Transverse colon (tissue), 4 donors: ENCODE measurements around the gene MEX3A. TPM values are rescaled to one million over a fixed set of nuclear protein-coding genes. Genes with fewer than 3 reads are reported as not detected.
A peak's percentile ranks its signal among the peaks of the same experiment; 100 is the strongest.

Source experiments
- DNase-seq: peaks from one replicate; pipeline ENCODE4 v3.0.0-alpha.2; 2019
- H3K27ac ChIP-seq, 4 donors: fragments of 200-600 bp; sonication (generic); 2 replicates each; pipeline ENCODE4 v1.5.1; 2016 to 2018; ENCODE audit warnings: inconsistent platforms in 4 of 4
- H3K27me3 ChIP-seq: fragments of 200-600 bp; sonication (generic); 2 replicates; pipeline ENCODE4 v1.5.1; 2017; ENCODE audit warnings: inconsistent platforms
- H3K36me3 ChIP-seq, 4 donors: fragments of 200-600 bp; sonication (generic); 2 replicates each; pipeline ENCODE4 v1.5.1; 2017 to 2019; ENCODE audit warnings: inconsistent platforms in 4 of 4
- H3K4me1 ChIP-seq, 4 donors: fragments of 200-600 bp; sonication (generic); 2 replicates each; pipeline ENCODE4 v1.5.1; 2017 to 2020; ENCODE audit warnings: inconsistent platforms in 4 of 4
- H3K4me3 ChIP-seq, 4 donors: fragments of 200-600 bp; sonication (generic); 1 replicate in 1 of 4; 2 replicates in 3 of 4; pipeline versions ENCODE4 v1.5.1 to v1.6.1; 2017 to 2019; ENCODE audit warnings: inconsistent platforms in 4 of 4
- H3K9me3 ChIP-seq, 2 donors: fragments of 200-600 bp; sonication (generic); 2 replicates each; pipeline ENCODE4 v1.5.1; 2017 to 2019; ENCODE audit warnings: inconsistent platforms in 2 of 2
- EP300 ChIP-seq: sonication (generic); formaldehyde crosslinking; IDR thresholded peaks from one replicate; pipeline ENCODE4 v1.6.1; 2017; ENCODE audit warnings: antibody characterized with exemption, low read depth
- POLR2A ChIP-seq: fragments of 450-650 bp; IDR thresholded peaks from one replicate; pipeline ENCODE4 v1.6.1; 2016; ENCODE audit warnings: antibody characterized with exemption, mild to moderate bottlenecking, moderate library complexity
- POLR2AphosphoS5 ChIP-seq, 3 donors: sonication (generic); formaldehyde crosslinking; IDR thresholded peaks; one replicate each; pipeline ENCODE4 v1.6.1; 2016; ENCODE audit warnings: antibody characterized with exemption in 3 of 3
- WGBS, 2 donors: methylation state at CpG; one replicate each; pipeline ENCODE4 v1.1.5; 2018; ENCODE audit warnings: low coverage in 1 of 2; 5-methylcytosine and 5-hydroxymethylcytosine counted together
- in situ Hi-C, 4 donors: fragments of 200-750 bp; cut with MboI; loops; one replicate each; pipeline versions ENCODE4 v1.15.0 to v1.15.1; 2017; ENCODE audit warnings: low sequenced_read_pairs in 3 of 4, low pct_ligation_motif_present in 1 of 4, low pct_unique_long_range_greater_than_20kb in 1 of 4
- intact Hi-C: fragments of 100-400 bp; cut with DNase I; formaldehyde crosslinking; loops from one replicate; pipeline ENCODE4 v1.15.1; 2023; ENCODE audit warnings: low total_unique reads
- total RNA-seq, 4 donors: library from RNA; depleted of rRNA; stranded (reverse); fragments of >200 nt; gene quantifications; one replicate each; pipeline ENCODE4 v1.1.0, GENCODE V29; 2016
- TF ChIP-seq, protein P1 (sequence below), 5 experiments: fragments of 200-600 bp in 3 of 5; fragments of 450-650 bp in 2 of 5; sonication (generic) in 3 of 5; IDR thresholded peaks; 1 replicate in 2 of 5; 2 replicates in 3 of 5; pipeline ENCODE4 v1.5.1; 2016 to 2017; ENCODE audit warnings: antibody characterized with exemption in 5 of 5, inconsistent platforms in 3 of 5, mild to moderate bottlenecking in 2 of 5, moderate library complexity in 1 of 5

The MEX3A gene
- total RNA-seq, 4 donors from 2014 or later, result 0.14 to 0.60 (median 0.48) TPM; not detected in 1

DNA sequence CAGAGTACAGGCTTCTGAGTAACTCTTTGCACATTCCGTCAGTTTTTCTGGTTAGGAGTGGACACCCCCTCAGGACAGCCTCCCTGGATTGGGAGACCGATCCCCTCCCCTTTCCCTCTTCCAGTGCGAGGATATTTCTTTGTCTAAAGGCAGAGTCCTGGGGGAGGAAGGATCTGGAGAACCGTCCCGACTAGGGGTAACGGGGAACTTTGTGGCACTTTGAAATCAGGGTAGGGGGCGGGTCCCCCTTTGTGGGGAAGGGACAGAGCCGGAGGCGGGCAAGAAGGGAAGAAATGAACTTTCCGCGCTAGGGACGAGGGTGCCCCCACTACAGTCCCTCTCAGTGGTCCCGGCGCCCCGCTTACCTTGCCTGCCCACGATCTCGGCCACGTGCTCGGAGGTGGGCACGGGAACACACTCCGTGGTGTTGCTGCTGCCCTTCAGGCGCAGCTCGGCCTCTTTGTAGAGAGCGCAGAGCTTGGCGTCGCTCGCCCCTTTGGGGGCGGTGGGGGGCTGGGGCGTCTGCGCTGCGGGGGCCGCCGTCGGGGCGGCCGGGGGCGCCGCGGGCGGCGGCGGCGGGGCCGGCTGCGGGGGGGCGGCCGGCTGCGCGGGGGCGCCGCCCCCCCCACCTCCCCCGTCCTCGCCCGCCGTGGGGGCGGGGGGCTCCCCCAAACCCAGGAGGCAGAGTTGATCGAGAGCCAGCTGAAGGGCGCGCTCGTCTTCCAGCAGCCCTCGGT lies 917 bp downstream of the MEX3A start:
- H3K27me3 ChIP-seq, result no peaks in the 10 kb centered on the region
- H3K4me1 ChIP-seq, result peaks cover 0 to 27% (median 16%) of the 10 kb centered on the region in 4 donors
- in situ Hi-C loops, result loop anchor here in 1 of 4 donors (25.0 kb wide), 1 partner anchor 131 kb away; the partner anchor contains the start of gene PMF1
- H3K9me3 ChIP-seq, result no peaks in the 10 kb centered on the region
- TF ChIP-seq, protein P1, sequence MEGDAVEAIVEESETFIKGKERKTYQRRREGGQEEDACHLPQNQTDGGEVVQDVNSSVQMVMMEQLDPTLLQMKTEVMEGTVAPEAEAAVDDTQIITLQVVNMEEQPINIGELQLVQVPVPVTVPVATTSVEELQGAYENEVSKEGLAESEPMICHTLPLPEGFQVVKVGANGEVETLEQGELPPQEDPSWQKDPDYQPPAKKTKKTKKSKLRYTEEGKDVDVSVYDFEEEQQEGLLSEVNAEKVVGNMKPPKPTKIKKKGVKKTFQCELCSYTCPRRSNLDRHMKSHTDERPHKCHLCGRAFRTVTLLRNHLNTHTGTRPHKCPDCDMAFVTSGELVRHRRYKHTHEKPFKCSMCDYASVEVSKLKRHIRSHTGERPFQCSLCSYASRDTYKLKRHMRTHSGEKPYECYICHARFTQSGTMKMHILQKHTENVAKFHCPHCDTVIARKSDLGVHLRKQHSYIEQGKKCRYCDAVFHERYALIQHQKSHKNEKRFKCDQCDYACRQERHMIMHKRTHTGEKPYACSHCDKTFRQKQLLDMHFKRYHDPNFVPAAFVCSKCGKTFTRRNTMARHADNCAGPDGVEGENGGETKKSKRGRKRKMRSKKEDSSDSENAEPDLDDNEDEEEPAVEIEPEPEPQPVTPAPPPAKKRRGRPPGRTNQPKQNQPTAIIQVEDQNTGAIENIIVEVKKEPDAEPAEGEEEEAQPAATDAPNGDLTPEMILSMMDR (IDR thresholded peaks at IDR 0.05), result no peak
- no peak for TF ChIP-seq POLR2AphosphoS5 (IDR thresholded peaks at IDR 0.05)
- TF ChIP-seq EP300, result no peak
- no peak for TF ChIP-seq POLR2A
- no peaks in the 10 kb centered on the region for H3K36me3 ChIP-seq
- no peak for DNase-seq
- peak overlapping the region; percentile 53 to 90 (median 69) for H3K4me3 ChIP-seq
- intact Hi-C loops, result no loop called here
- WGBS, 2 donors, result 9 to 14% methylated on average over 7 to 28 of the region's 61 CpGs
- no peak overlapping the region for H3K27ac ChIP-seq

DNA sequence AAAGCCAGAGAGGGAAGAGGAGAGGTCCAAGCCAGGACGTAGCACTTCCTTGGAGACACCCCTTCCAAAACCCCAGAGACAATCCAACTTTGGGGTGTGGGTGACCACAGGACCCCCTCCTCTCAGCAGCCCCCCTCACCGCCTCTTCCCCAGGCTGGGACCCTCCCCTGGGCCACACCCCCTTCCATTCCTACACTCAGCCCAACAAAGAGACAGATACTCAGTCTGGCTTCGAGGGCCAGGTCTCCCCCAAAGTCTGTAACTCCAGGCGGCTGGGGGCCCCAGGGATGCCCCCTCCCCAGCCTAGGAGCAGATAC lies 1.4 kb downstream of the MEX3A start:
- Histone ChIP-seq H3K27ac (no peak overlapping the region), H3K4me3 (no peak overlapping the region), H3K4me1 (peaks cover 0 to 27% (median 17%) of the 10 kb centered on the region in 4 donors), H3K36me3 (no peaks in the 10 kb centered on the region), H3K27me3 (no peaks in the 10 kb centered on the region), H3K9me3 (no peaks in the 10 kb centered on the region)
- no peak for DNase-seq
- TF ChIP-seq, protein P1 (IDR thresholded peaks at IDR 0.05), result no peak
- TF ChIP-seq POLR2AphosphoS5 (IDR thresholded peaks at IDR 0.05), result no peak
- no peak for TF ChIP-seq EP300
- 59% methylated on average over 4 of the region's 4 CpGs; no CpG with 5 or more reads in 1 of the 2 donors for WGBS, 2 donors
- in situ Hi-C loops, result loop anchor here in 1 of 4 donors (25.0 kb wide), 1 partner anchor 131 kb away; the partner anchor contains the start of gene PMF1
- intact Hi-C loops, result no loop called here

DNA sequence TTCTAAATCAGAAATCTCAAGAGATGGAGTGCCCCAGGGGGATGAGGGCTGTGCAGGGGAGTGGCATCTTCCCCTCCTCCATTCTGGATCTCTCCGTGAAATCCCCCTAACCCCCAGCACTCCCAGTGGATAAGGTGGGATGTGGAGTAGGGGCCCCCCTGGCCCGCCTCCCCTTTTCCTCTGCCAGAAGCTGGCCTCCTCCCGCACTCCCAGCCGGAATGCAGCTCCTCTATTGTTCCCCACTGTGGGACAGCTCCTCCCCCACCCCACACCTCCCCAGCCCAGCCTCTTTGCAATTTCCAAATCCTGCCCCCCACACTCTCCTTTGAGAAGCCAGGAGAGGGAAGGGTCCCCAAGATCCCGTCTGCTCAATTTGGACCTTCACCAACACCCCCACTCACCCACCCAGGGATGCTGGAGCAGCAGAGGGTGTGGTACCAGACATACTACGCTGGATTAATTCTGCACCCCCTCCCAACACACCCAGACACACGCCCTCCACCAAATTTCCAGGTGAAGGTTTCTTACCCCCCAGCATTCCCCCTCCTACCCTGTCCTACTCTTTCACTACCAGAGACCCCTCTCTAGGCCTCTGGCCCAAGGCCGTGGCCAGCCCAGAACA lies 1.9 kb downstream of the MEX3A start:
- 71% methylated on average over 8 of the region's 8 CpGs; no CpG with 5 or more reads in 1 of the 2 donors for WGBS, 2 donors
- in situ Hi-C loops, result loop anchor here in 1 of 4 donors (25.0 kb wide), 1 partner anchor 132 kb away; the partner anchor contains the start of gene PMF1
- Histone ChIP-seq H3K4me1 (peaks cover 0 to 27% (median 19%) of the 10 kb centered on the region in 4 donors), H3K27ac (no peak overlapping the region), H3K4me3 (no peak overlapping the region), H3K36me3 (no peaks in the 10 kb centered on the region), H3K9me3 (no peaks in the 10 kb centered on the region), H3K27me3 (no peaks in the 10 kb centered on the region)
- TF ChIP-seq EP300 (no peak), POLR2A (no peak), POLR2AphosphoS5 (IDR thresholded peaks at IDR 0.05) (no peak)
- TF ChIP-seq, protein P1 (IDR thresholded peaks at IDR 0.05), result no peak
- no peak for DNase-seq
- intact Hi-C loops, result no loop called here

DNA sequence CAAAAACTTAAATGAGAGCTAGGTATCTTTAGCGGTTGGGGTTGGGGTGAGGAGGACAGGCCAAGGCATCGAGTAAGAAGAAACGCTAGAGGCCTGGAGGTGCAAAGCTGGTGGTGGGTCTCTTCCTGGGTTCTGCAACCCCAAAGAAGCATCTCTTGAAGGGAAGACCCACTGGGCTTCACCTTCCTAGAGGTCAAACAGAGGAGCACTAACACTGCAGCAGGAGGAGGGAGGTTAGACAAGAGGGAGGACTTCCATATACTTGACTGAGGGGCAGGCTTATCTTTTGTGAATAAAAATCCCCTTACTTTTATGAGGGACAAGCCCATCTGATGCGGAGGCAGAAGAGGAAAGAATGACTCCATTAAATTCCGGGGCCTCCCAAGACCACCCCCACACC lies 2.5 kb downstream of the MEX3A start:
- Histone ChIP-seq H3K4me1 (peaks cover 0 to 27% (median 19%) of the 10 kb centered on the region in 4 donors), H3K27me3 (no peaks in the 10 kb centered on the region), H3K27ac (no peak overlapping the region), H3K9me3 (no peaks in the 10 kb centered on the region), H3K36me3 (no peaks in the 10 kb centered on the region), H3K4me3 (no peak overlapping the region)
- TF ChIP-seq EP300 (no peak), POLR2A (no peak), POLR2AphosphoS5 (IDR thresholded peaks at IDR 0.05) (no peak)
- TF ChIP-seq, protein P1 (IDR thresholded peaks at IDR 0.05), result no peak
- in situ Hi-C loops (loop anchor here in 1 of 4 donors (25.0 kb wide), 1 partner anchor 133 kb away; the partner anchor contains the start of gene PMF1), intact Hi-C loops (no loop called here)
- no peak for DNase-seq
- WGBS, 2 donors, result 81 to 90% methylated on average over 2 to 5 of the region's 5 CpGs
